HepG2 (cell line): ENCODE measurements around the gene LSMEM2. TPM values are rescaled to one million over a fixed set of nuclear protein-coding genes. Genes with fewer than 3 reads are reported as not detected.

Experiments
- HOXA9 ChIP-seq: sonication (generic); formaldehyde crosslinking; IDR thresholded peaks from 2 replicates; pipeline ENCODE4 v1.8.1; 2022; ENCODE audit warnings: missing genetic modification reagents, mild to moderate bottlenecking, moderate library complexity, borderline replicate concordance
- JARID2 ChIP-seq: sonication (generic); formaldehyde crosslinking; IDR thresholded peaks from 2 replicates; pipeline ENCODE4 v1.8.1; 2023; ENCODE audit warnings: missing genetic modification reagents, inconsistent platforms; ENCODE audit not compliant: insufficient replicate concordance
- MBNL3 ChIP-seq: fragments of 250-450 bp; sonication (Bioruptor Pico); conservative IDR thresholded peaks from 2 replicates; pipeline ENCODE4 v1.8.0; 2022; ENCODE audit warnings: mild to moderate bottlenecking, inconsistent platforms
- NFRKB ChIP-seq: fragments of 450-650 bp; IDR thresholded peaks from 2 replicates; pipeline ENCODE4 v1.6.1; 2017
- POLR2A ChIP-seq, 2 experiments: IDR thresholded peaks; 2 replicates each; pipeline ENCODE4 v1.6.1; 2011; ENCODE audit warnings: low read depth in 2 of 2, low read length in 2 of 2, mild to moderate bottlenecking in 1 of 2, moderate library complexity in 1 of 2; ENCODE audit not compliant: insufficient read depth in 1 of 2
- SSRP1 ChIP-seq: IDR thresholded peaks from 2 replicates; pipeline ENCODE4 v1.6.1; 2016; ENCODE audit warnings: control low read depth
- SUZ12 ChIP-seq: fragments of 150-350 bp; IDR thresholded peaks from 2 replicates; pipeline ENCODE4 v1.6.1; 2014; ENCODE audit warnings: low read depth, low read length
- ZFP36L1 ChIP-seq: sonication (generic); formaldehyde crosslinking; IDR thresholded peaks from 2 replicates; pipeline ENCODE4 v1.8.0; 2022; ENCODE audit warnings: mild to moderate bottlenecking, missing genetic modification reagents, moderate library complexity
- ZNF207 ChIP-seq: fragments of 450-650 bp; IDR thresholded peaks from 2 replicates; pipeline ENCODE4 v1.6.1; 2016; ENCODE audit warnings: antibody characterized with exemption, borderline replicate concordance
- ZNF530 ChIP-seq: sonication (generic); formaldehyde crosslinking; IDR thresholded peaks from 2 replicates; pipeline ENCODE4 v1.5.0; 2020; ENCODE audit warnings: low read depth, mild to moderate bottlenecking, missing genetic modification reagents
- ZNF557 ChIP-seq: sonication (generic); formaldehyde crosslinking; IDR thresholded peaks from 2 replicates; pipeline ENCODE4 v1.4.0; 2020; ENCODE audit warnings: missing genetic modification reagents
- polyA plus RNA-seq, 8 experiments: library from polyadenylated mRNA; depleted of rRNA in 3 of 8; stranded (reverse) in 7 of 8; unstranded in 1 of 8; fragments of >200 nt; fragmentation: Illumina TruSeq in 4 of 8; extraction: Trizol in 4 of 8; gene quantifications; 2 replicates each; pipeline versions ENCODE4 v1.2.1 to v1.2.3, GENCODE V29; 2011 to 2016; ENCODE audit warnings: low read depth in 4 of 8, missing spikeins in 1 of 8, mixed read lengths in 1 of 8; ENCODE audit not compliant: insufficient read depth in 1 of 8
- total RNA-seq, 5 experiments: library from RNA; depleted of rRNA; stranded (reverse); fragments of >200 nt; fragmentation: Illumina TruSeq; extraction: Trizol; gene quantifications; 2 replicates each; pipeline ENCODE4 v1.2.3, GENCODE V29; 2016; ENCODE audit warnings: low read depth in 1 of 5
- TF ChIP-seq, protein P1 (sequence below): sonication (generic); formaldehyde crosslinking; IDR thresholded peaks from 2 replicates; pipeline ENCODE4 v1.8.1; 2022; ENCODE audit warnings: low read depth, mild to moderate bottlenecking, missing genetic modification reagents
- TF ChIP-seq, protein P2 (sequence below): sonication (generic); formaldehyde crosslinking; IDR thresholded peaks from 2 replicates; pipeline ENCODE4 v1.4.0; 2020; ENCODE audit warnings: missing genetic modification reagents, borderline replicate concordance
- TF ChIP-seq, protein P3 (sequence below): sonication (generic); formaldehyde crosslinking; IDR thresholded peaks from 2 replicates; pipeline ENCODE4 v1.4.0; 2020; ENCODE audit warnings: mild to moderate bottlenecking, missing genetic modification reagents
- TF ChIP-seq, protein P4 (sequence below): IDR thresholded peaks from 2 replicates; pipeline ENCODE4 v1.6.1; 2016; ENCODE audit warnings: mild to moderate bottlenecking
- TF ChIP-seq, protein P5 (sequence below): sonication (generic); formaldehyde crosslinking; IDR thresholded peaks from 2 replicates; pipeline ENCODE4 v1.5.0; 2020; ENCODE audit warnings: mild to moderate bottlenecking, missing genetic modification reagents
- TF ChIP-seq, protein P6 (sequence below): sonication (generic); formaldehyde crosslinking; IDR thresholded peaks from 2 replicates; pipeline ENCODE4 v1.4.0; 2020; ENCODE audit warnings: mild to moderate bottlenecking, low read depth, missing genetic modification reagents

Gene LSMEM2
- total and polyA plus RNA-seq, 2 of the 13 experiments (the other 11 are each of a cell fraction or from before 2014, with no cell fraction given), result 0.07 to 0.41 TPM

DNA sequence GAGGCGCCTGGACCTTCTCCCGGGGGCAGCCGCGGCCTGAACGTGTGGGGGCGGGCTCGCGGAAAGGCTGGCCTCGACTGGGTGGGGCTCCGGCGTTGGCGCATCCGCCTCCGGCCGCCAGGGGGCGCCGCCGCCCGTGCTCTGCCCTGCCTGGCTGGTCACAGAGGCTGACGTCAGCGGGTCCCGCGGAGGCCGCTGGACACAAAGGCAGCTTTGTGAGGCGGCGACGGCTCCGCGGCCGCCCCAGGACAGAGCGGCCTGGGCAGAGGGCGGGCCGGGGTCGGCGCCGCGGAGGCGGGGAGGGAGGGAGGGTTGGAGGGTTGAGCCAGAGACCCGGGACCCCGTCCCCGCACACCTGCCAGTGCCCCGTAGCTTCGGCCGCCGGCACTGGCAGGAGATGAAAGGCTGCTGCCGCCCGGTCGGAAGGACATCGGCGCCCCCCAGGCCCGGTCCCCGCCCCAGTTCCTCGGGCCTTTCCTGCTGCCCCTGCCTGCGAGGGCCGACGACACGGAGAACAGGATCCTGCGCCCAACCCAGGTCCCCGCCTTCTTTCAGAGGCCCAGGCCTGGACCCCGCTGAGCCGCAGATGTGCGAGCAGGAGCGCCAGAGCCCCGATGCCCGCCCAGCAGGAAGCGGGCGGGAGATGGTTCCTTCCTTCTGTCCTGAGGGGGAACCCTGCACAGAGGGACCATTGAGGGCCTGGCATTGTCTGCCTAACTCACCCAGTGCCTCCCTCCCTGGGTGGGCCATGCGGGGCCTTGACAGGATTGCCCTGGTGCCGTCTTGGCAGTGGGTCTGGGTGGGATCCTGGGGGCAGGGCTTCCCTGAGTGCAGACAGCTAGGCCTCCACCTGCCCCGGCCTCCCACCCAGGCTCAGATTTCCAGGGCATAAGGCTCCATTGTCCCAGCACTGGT, 18.6 kb upstream of the LSMEM2 start (continued):
- TF ChIP-seq, protein P1, sequence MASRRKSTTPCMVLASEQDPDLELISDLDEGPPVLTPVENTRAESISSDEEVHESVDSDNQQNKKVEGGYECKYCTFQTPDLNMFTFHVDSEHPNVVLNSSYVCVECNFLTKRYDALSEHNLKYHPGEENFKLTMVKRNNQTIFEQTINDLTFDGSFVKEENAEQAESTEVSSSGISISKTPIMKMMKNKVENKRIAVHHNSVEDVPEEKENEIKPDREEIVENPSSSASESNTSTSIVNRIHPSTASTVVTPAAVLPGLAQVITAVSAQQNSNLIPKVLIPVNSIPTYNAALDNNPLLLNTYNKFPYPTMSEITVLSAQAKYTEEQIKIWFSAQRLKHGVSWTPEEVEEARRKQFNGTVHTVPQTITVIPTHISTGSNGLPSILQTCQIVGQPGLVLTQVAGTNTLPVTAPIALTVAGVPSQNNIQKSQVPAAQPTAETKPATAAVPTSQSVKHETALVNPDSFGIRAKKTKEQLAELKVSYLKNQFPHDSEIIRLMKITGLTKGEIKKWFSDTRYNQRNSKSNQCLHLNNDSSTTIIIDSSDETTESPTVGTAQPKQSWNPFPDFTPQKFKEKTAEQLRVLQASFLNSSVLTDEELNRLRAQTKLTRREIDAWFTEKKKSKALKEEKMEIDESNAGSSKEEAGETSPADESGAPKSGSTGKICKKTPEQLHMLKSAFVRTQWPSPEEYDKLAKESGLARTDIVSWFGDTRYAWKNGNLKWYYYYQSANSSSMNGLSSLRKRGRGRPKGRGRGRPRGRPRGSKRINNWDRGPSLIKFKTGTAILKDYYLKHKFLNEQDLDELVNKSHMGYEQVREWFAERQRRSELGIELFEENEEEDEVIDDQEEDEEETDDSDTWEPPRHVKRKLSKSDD (CRISPR knock-in tag), result peak; percentile 42
- TF ChIP-seq, protein P2, sequence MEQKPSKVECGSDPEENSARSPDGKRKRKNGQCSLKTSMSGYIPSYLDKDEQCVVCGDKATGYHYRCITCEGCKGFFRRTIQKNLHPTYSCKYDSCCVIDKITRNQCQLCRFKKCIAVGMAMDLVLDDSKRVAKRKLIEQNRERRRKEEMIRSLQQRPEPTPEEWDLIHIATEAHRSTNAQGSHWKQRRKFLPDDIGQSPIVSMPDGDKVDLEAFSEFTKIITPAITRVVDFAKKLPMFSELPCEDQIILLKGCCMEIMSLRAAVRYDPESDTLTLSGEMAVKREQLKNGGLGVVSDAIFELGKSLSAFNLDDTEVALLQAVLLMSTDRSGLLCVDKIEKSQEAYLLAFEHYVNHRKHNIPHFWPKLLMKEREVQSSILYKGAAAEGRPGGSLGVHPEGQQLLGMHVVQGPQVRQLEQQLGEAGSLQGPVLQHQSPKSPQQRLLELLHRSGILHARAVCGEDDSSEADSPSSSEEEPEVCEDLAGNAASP (CRISPR knock-in tag), result no peak; the same call in none of the 2 replicates
- TF ChIP-seq MBNL3 (CRISPR knock-in tag) (no peak), SUZ12 (no peak), JARID2 (CRISPR knock-in tag) (no peak), HOXA9 (CRISPR knock-in tag) (no peak), ZNF530 (CRISPR knock-in tag) (no peak), SSRP1 (no peak), ZFP36L1 (CRISPR knock-in tag) (peak; percentile 78; the same call in 1 of the 2 replicates), NFRKB (no peak), POLR2A (IDR thresholded peaks at IDR 0.05; ENCODE audit: insufficient read depth in 1 of 2, low read depth in 2 of 2, low read length in 2 of 2) (peak in 1 of 2 experiments; percentile 54; a peak in 1 of 4 replicates), ZNF557 (no peak), ZNF207 (no peak)
- TF ChIP-seq, protein P3, sequence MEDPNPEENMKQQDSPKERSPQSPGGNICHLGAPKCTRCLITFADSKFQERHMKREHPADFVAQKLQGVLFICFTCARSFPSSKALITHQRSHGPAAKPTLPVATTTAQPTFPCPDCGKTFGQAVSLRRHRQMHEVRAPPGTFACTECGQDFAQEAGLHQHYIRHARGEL (CRISPR knock-in tag), result no peak
- TF ChIP-seq, protein P4, sequence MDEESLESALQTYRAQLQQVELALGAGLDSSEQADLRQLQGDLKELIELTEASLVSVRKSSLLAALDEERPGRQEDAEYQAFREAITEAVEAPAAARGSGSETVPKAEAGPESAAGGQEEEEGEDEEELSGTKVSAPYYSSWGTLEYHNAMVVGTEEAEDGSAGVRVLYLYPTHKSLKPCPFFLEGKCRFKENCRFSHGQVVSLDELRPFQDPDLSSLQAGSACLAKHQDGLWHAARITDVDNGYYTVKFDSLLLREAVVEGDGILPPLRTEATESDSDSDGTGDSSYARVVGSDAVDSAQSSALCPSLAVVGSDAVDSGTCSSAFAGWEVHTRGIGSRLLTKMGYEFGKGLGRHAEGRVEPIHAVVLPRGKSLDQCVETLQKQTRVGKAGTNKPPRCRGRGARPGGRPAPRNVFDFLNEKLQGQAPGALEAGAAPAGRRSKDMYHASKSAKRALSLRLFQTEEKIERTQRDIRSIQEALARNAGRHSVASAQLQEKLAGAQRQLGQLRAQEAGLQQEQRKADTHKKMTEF (CRISPR knock-in tag), result peak; percentile 98
- TF ChIP-seq, protein P5, sequence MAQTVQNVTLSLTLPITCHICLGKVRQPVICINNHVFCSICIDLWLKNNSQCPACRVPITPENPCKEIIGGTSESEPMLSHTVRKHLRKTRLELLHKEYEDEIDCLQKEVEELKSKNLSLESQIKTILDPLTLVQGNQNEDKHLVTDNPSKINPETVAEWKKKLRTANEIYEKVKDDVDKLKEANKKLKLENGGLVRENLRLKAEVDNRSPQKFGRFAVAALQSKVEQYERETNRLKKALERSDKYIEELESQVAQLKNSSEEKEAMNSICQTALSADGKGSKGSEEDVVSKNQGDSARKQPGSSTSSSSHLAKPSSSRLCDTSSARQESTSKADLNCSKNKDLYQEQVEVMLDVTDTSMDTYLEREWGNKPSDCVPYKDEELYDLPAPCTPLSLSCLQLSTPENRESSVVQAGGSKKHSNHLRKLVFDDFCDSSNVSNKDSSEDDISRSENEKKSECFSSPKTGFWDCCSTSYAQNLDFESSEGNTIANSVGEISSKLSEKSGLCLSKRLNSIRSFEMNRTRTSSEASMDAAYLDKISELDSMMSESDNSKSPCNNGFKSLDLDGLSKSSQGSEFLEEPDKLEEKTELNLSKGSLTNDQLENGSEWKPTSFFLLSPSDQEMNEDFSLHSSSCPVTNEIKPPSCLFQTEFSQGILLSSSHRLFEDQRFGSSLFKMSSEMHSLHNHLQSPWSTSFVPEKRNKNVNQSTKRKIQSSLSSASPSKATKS, result no peak
- TF ChIP-seq, protein P6, sequence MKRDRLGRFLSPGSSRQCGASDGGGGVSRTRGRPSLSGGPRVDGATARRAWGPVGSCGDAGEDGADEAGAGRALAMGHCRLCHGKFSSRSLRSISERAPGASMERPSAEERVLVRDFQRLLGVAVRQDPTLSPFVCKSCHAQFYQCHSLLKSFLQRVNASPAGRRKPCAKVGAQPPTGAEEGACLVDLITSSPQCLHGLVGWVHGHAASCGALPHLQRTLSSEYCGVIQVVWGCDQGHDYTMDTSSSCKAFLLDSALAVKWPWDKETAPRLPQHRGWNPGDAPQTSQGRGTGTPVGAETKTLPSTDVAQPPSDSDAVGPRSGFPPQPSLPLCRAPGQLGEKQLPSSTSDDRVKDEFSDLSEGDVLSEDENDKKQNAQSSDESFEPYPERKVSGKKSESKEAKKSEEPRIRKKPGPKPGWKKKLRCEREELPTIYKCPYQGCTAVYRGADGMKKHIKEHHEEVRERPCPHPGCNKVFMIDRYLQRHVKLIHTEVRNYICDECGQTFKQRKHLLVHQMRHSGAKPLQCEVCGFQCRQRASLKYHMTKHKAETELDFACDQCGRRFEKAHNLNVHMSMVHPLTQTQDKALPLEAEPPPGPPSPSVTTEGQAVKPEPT (CRISPR knock-in tag), result no peak
